Natural killer cell (primary cell): ENCODE measurements around the gene HNRNPA1. TPM values are rescaled to one million over a fixed set of nuclear protein-coding genes. Genes with fewer than 3 reads are reported as not detected.
A peak's percentile ranks its signal among the peaks of the same experiment; 100 is the strongest.

Experiments used
- ATAC-seq, 3 donors: fragments of 150-1000 bp in 2 of 3; fragments of 200-7000 bp in 1 of 3; cut with Tn5 transposase; 1 replicate in 1 of 3; 2 replicates in 2 of 3; pipeline ENCODE4 v1.10.0; 2021; ENCODE audit warnings: mild to moderate bottlenecking in 2 of 3, moderate library complexity in 2 of 3
- DNase-seq, 2 donors: peaks; one replicate each; pipeline versions ENCODE4 v3.0.0 to v3.0.0-alpha.2; 2013 to 2021; ENCODE audit warnings: mixed read lengths in 1 of 2
- H3K27ac ChIP-seq: one replicate; pipeline ENCODE4 v1.5.1; 2013; ENCODE audit warnings: mild to moderate bottlenecking, low read length
- H3K27me3 ChIP-seq: one replicate; pipeline ENCODE4 v1.6.1; 2013; ENCODE audit warnings: low read length; ENCODE audit not compliant: control insufficient read depth, insufficient read depth
- H3K36me3 ChIP-seq: one replicate; pipeline ENCODE4 v1.6.1; 2013; ENCODE audit warnings: low read length; ENCODE audit not compliant: control insufficient read depth, insufficient read depth
- H3K4me1 ChIP-seq: one replicate; pipeline ENCODE4 v1.6.1; 2013; ENCODE audit warnings: low read length; ENCODE audit not compliant: control insufficient read depth, insufficient read depth
- H3K4me3 ChIP-seq: one replicate; pipeline ENCODE4 v1.5.1; 2013; ENCODE audit warnings: low read length
- H3K9me3 ChIP-seq: one replicate; pipeline ENCODE4 v1.6.1; 2013; ENCODE audit warnings: low read length; ENCODE audit not compliant: control insufficient read depth, insufficient read depth
- H3K27ac Mint-ChIP-seq, 2 donors: one replicate each; pipeline ENCODE4 v1.8.0; 2022; ENCODE audit warnings: mild to moderate bottlenecking in 2 of 2, mixed read lengths in 2 of 2, moderate library complexity in 1 of 2
- H3K27me3 Mint-ChIP-seq, 2 donors: one replicate each; pipeline ENCODE4 v1.8.0; 2022; ENCODE audit warnings: low read depth in 2 of 2, mixed read lengths in 2 of 2
- H3K36me3 Mint-ChIP-seq: one replicate; pipeline ENCODE4 v1.8.0; 2022; ENCODE audit warnings: mixed read lengths
- H3K4me1 Mint-ChIP-seq, 2 donors: one replicate each; pipeline ENCODE4 v1.8.0; 2022; ENCODE audit warnings: mixed read lengths in 2 of 2
- H3K4me3 Mint-ChIP-seq: one replicate; pipeline ENCODE4 v1.8.0; 2022; ENCODE audit warnings: mild to moderate bottlenecking, moderate library complexity, mixed read lengths
- H3K9me3 Mint-ChIP-seq, 2 donors: one replicate each; pipeline ENCODE4 v1.8.0; 2022; ENCODE audit warnings: mixed read lengths in 2 of 2
- CTCF ChIP-seq: fragments of 200-600 bp; IDR thresholded peaks from one replicate; pipeline ENCODE4 v1.8.0; 2022; ENCODE audit warnings: antibody characterized with exemption
- WGBS: methylation state at CpG from one replicate; pipeline ENCODE4 v1.1.7; 2013; ENCODE audit warnings: missing lambda C conversion rate; ENCODE audit not compliant: insufficient coverage; 5-methylcytosine and 5-hydroxymethylcytosine counted together
- intact Hi-C: fragments of 100-400 bp; cut with micrococcal nuclease; formaldehyde crosslinking; loops from one replicate; pipeline ENCODE4 v1.14.2; 2022
- total RNA-seq, 4 donors: library from RNA; stranded (reverse); fragments of 120-200 nt in 1 of 4; gene quantifications; one replicate each; pipeline versions ENCODE4 v1.2.3 to v1.2.4, GENCODE V29; 2013 to 2022

The HNRNPA1 gene
- total RNA-seq, 3 donors from 2014 or later (not counting 1 experiment from before 2014, with no cell fraction given): 1,172 to 1,525 (median 1,292) TPM

DNA sequence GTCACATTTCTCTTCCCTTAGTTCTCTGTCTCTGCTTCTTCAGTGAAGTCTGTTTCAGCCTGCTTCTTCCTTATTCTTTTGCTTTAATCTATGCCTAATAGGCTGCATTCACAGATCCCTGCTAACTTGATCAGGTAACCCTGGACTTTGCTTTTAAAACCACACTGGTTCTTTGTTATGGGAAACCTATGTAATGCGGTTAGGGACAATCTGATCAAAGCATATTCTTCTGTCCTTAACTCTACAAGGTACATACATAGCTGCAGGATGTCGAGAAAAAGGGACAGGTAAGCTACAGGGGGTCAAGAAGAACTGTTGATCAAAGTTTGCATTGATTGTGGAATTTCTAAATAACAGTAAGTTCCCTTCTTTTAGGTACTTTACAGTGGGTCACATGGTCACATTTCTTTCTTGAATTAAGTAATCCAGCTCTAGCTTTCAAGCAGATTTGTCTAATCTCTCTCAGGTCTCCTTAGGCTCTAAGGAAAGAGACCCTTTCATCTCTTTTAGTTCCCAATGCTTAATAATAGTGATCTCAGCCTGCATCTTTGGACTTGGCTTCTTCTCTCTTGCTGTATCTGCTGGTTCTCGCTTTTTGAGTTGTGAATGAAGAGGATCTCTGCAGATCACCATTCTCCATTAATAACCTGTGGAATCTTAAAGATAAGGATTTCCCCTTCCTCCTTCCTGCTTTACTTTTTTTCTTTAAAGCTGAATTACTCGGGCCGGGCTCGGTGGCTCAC lies 48.2 kb downstream of the HNRNPA1 start:
- H3K27me3 ChIP-seq: no peaks in the 10 kb centered on the region
- Mint-ChIP-seq H3K9me3 (no peaks in the 10 kb centered on the region), H3K4me3 (no peak overlapping the region), H3K27me3 (no peaks in the 10 kb centered on the region), H3K27ac (peak overlapping the region; percentile 72 to 86), H3K4me1 (peaks cover 40 to 63% of the 10 kb centered on the region in 2 donors), H3K36me3 (no peaks in the 10 kb centered on the region)
- no peaks in the 10 kb centered on the region for H3K36me3 ChIP-seq
- H3K9me3 ChIP-seq: no peaks in the 10 kb centered on the region
- 94% methylated on average over 4 of the region's 6 CpGs for WGBS
- no peak overlapping the region for H3K4me3 ChIP-seq
- intact Hi-C loops: no loop called here
- DNase-seq (no peak), ATAC-seq (no peak)
- peaks cover 33% of the 10 kb centered on the region for H3K4me1 ChIP-seq
- TF ChIP-seq CTCF: no peak
- no peak overlapping the region for H3K27ac ChIP-seq

GRCh38 chr12:54329759-54330158 lies 49.2 kb downstream of the HNRNPA1 start:
- Mint-ChIP-seq H3K9me3 (no peaks in the 10 kb centered on the region), H3K4me3 (no peak overlapping the region), H3K36me3 (no peaks in the 10 kb centered on the region), H3K27ac (peak overlapping the region; percentile 72 to 86), H3K4me1 (peaks cover 39 to 56% of the 10 kb centered on the region in 2 donors), H3K27me3 (no peaks in the 10 kb centered on the region)
- DNase-seq: no peak
- no peak for ATAC-seq
- Histone ChIP-seq H3K27ac (no peak overlapping the region), H3K36me3 (no peaks in the 10 kb centered on the region), H3K4me3 (no peak overlapping the region), H3K27me3 (no peaks in the 10 kb centered on the region), H3K4me1 (peaks cover 28% of the 10 kb centered on the region), H3K9me3 (no peaks in the 10 kb centered on the region)
- intact Hi-C loops: no loop called here
- WGBS: 95% methylated on average over 5 of the region's 5 CpGs
- TF ChIP-seq CTCF: no peak

DNA sequence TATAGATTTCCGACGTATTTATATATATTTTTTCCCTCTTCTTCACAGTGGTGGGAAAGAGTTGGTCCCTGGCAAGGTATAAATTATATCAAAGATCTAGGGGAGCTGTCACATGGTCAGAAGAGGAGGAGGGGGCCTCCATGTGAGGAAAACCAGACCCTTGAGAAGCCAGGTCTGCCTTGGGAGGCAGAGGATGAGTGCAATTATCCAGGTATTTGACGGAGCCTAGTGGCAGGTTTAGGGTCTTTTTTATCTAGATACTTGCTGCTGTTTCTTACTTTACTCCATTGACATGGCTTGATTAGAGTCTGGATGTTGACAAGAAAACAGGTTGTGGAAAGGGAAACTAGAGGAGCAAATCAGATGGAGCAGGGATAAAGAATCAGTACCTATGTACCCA lies 49.9 kb downstream of the HNRNPA1 start:
- Histone ChIP-seq H3K9me3 (no peaks in the 10 kb centered on the region), H3K27me3 (no peaks in the 10 kb centered on the region), H3K36me3 (no peaks in the 10 kb centered on the region), H3K27ac (no peak overlapping the region), H3K4me3 (no peak overlapping the region), H3K4me1 (peaks cover 28% of the 10 kb centered on the region)
- no peak for DNase-seq
- 80% methylated on average over 1 of the region's 3 CpGs for WGBS
- TF ChIP-seq CTCF: no peak
- Mint-ChIP-seq H3K9me3 (no peaks in the 10 kb centered on the region), H3K27me3 (no peaks in the 10 kb centered on the region), H3K27ac (peak overlapping the region; percentile 72 to 86), H3K4me1 (peaks cover 33 to 49% of the 10 kb centered on the region in 2 donors), H3K4me3 (peak overlapping the region; percentile 0), H3K36me3 (no peaks in the 10 kb centered on the region)
- ATAC-seq: no peak
- intact Hi-C loops: no loop called here

DNA sequence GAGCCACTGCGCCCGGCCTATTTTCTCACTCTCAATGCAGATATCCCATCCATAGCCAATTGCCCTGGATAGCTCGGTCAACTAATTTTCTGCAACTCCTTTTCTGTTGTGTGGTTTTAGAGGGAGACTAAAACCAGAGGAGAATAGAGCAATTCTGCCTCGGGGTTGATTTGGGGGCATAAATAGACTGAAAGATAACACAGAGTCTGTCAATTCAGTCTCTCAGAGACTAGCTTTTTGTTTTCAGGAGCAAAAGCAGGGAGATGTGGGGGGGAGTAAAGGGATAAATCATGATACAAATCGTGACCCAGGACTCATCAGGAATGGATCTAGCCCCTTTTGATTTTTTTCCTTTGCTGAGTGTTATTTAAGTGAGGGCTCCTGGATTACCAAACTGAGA lies 50.9 kb downstream of the HNRNPA1 start:
- no peak for ATAC-seq
- H3K27ac ChIP-seq: peak overlapping the region; percentile 40
- H3K4me3 Mint-ChIP-seq: peak overlapping the region; percentile 35

More for the DNA sequence above, 50.9 kb downstream of the HNRNPA1 start:
- no peak overlapping the region for H3K4me3 ChIP-seq
- peak overlapping the region; percentile 72 to 86 for H3K27ac Mint-ChIP-seq
- no peaks in the 10 kb centered on the region for H3K36me3 ChIP-seq
- 94% methylated on average over 5 of the region's 5 CpGs for WGBS
- H3K27me3 Mint-ChIP-seq: no peaks in the 10 kb centered on the region
- no peaks in the 10 kb centered on the region for H3K27me3 ChIP-seq
- H3K4me1 Mint-ChIP-seq: peaks cover 29 to 47% of the 10 kb centered on the region in 2 donors
- no peaks in the 10 kb centered on the region for H3K9me3 Mint-ChIP-seq
- peaks cover 20% of the 10 kb centered on the region for H3K4me1 ChIP-seq
- no peak for TF ChIP-seq CTCF
- no peak for DNase-seq
- intact Hi-C loops: no loop called here
- H3K9me3 ChIP-seq: no peaks in the 10 kb centered on the region
- no peaks in the 10 kb centered on the region for H3K36me3 Mint-ChIP-seq
